Measurements from ENCODE around the gene FBXO46.

DNA sequence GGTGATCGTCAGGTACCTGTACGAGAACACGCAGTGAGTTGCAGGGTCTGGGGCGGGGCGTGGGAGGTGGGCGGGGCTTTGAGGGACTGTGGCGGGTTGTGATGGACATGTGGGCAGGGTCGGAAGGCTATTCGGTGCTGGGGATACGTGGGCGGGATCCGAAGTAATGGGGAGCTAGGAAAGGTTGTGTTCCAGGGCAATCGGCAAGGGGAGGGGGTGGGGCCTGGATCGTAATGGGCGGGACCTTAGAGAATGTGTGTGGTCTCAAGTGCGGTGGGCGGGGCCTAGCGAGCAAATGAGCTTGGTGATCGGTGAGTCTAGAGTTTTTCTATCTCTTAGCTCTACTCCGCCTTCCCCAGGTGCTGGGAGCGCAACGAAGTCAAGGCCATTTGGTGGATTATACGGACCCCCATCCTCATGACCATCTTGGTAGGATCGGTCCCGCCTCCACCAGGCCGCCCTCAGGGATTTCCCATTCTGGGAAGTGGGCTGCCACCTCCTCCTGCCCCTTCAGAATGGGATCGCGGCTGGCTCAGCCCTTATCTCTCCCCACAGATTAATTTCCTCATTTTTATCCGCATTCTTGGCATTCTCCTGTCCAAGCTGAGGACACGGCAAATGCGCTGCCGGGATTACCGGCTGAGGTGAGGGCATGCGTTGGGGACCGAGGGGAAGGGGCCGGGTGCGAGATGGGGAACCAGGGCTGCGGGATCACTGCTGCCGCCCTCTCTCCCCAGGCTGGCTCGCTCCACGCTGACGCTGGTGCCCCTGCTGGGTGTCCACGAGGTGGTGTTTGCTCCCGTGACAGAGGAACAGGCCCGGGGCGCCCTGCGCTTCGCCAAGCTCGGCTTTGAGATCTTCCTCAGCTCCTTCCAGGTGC lies 53.1 kb downstream of the FBXO46 start:
- TF ChIP-seq SIN3A (IDR thresholded peaks at IDR 0.05; ENCODE audit: borderline replicate concordance, insufficient read depth, low read length), result no peak
- TF ChIP-seq, protein P1, sequence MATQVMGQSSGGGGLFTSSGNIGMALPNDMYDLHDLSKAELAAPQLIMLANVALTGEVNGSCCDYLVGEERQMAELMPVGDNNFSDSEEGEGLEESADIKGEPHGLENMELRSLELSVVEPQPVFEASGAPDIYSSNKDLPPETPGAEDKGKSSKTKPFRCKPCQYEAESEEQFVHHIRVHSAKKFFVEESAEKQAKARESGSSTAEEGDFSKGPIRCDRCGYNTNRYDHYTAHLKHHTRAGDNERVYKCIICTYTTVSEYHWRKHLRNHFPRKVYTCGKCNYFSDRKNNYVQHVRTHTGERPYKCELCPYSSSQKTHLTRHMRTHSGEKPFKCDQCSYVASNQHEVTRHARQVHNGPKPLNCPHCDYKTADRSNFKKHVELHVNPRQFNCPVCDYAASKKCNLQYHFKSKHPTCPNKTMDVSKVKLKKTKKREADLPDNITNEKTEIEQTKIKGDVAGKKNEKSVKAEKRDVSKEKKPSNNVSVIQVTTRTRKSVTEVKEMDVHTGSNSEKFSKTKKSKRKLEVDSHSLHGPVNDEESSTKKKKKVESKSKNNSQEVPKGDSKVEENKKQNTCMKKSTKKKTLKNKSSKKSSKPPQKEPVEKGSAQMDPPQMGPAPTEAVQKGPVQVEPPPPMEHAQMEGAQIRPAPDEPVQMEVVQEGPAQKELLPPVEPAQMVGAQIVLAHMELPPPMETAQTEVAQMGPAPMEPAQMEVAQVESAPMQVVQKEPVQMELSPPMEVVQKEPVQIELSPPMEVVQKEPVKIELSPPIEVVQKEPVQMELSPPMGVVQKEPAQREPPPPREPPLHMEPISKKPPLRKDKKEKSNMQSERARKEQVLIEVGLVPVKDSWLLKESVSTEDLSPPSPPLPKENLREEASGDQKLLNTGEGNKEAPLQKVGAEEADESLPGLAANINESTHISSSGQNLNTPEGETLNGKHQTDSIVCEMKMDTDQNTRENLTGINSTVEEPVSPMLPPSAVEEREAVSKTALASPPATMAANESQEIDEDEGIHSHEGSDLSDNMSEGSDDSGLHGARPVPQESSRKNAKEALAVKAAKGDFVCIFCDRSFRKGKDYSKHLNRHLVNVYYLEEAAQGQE (IDR thresholded peaks at IDR 0.05; ENCODE audit: insufficient read depth in 1 of 2, low read depth in 2 of 2, low read length in 2 of 2), result no peak
- no peak for TF ChIP-seq POLR2AphosphoS5 (IDR thresholded peaks at IDR 0.05; ENCODE audit: low read depth, low read length)
